GM12801 (cell line): ENCODE results near the gene BTBD3.

Experiments
- CTCF ChIP-seq: IDR thresholded peaks from one replicate; pipeline ENCODE4 v1.5.1; 2011; ENCODE audit warnings: control low read depth; ENCODE audit not compliant: insufficient read length; ENCODE audit errors: extremely low read depth

BTBD3 gene

GRCh38 chr20:11890331-11891076, 27.2 kb upstream of the BTBD3 start:
- TF ChIP-seq CTCF = no peak

GRCh38 chr20:11891077-11891775, 26.5 kb upstream of the BTBD3 start:
- no peak for TF ChIP-seq CTCF

GRCh38 chr20:11891776-11892545, 25.7 kb upstream of the BTBD3 start:
- TF ChIP-seq CTCF = no peak

GRCh38 chr20:11894062-11894461, 23.6 kb upstream of the BTBD3 start:
- TF ChIP-seq CTCF = no peak

- no peak for TF ChIP-seq CTCF
Observed at GRCh38 chr20:11895861-11896387, 21.8 kb upstream of the BTBD3 start.

- no peak for TF ChIP-seq CTCF
Observed at GRCh38 chr20:11901127-11901526, 16.6 kb upstream of the BTBD3 start.

GRCh38 chr20:11902285-11902697, 15.4 kb upstream of the BTBD3 start:
- no peak for TF ChIP-seq CTCF
